Testis (tissue), 3 donors: Measurements from ENCODE around the gene IER5. TPM values are rescaled to one million over a fixed set of nuclear protein-coding genes. Genes with fewer than 3 reads are reported as not detected.

ENCODE experiments used
- DNase-seq: peaks from one replicate; pipeline ENCODE4 v3.0.0-alpha.2; 2019
- H3K27ac ChIP-seq, 2 donors: fragments of 200-600 bp; sonication (generic); one replicate each; pipeline ENCODE4 v1.5.1; 2019
- H3K27me3 ChIP-seq: fragments of 200-600 bp; sonication (generic); one replicate; pipeline ENCODE4 v1.5.1; 2019
- H3K36me3 ChIP-seq: fragments of 200-600 bp; sonication (generic); one replicate; pipeline ENCODE4 v1.5.1; 2017; ENCODE audit warnings: low read depth; ENCODE audit errors: missing control alignments
- H3K4me1 ChIP-seq: fragments of 200-600 bp; sonication (generic); one replicate; pipeline ENCODE4 v1.5.1; 2019
- H3K4me3 ChIP-seq, 2 donors: fragments of 200-600 bp; sonication (generic); one replicate each; pipeline ENCODE4 v1.5.1; 2017 to 2019
- H3K9me3 ChIP-seq: fragments of 200-600 bp; sonication (generic); one replicate; pipeline ENCODE4 v1.5.1; 2017
- POLR2A ChIP-seq: fragments of 450-650 bp; IDR thresholded peaks from one replicate; pipeline ENCODE4 v1.6.1; 2017; ENCODE audit warnings: antibody characterized with exemption, mild to moderate bottlenecking, moderate library complexity
- WGBS, 2 donors: methylation state at CpG; one replicate each; pipeline ENCODE4 v1.1.5; 2018; 5-methylcytosine and 5-hydroxymethylcytosine counted together
- intact Hi-C: fragments of 100-400 bp; cut with DNase I; formaldehyde crosslinking; loops from one replicate; pipeline ENCODE4 v1.15.1; 2023; ENCODE audit warnings: low total_unique reads
- polyA plus RNA-seq: library from polyadenylated mRNA; stranded (reverse); fragments of 350-450 nt; fragmentation: Illumina TruSeq; extraction: RNeasy Lipid Tissue Mini Kit (QIAGEN cat#74804); gene quantifications from one replicate; pipeline ENCODE4 v1.2.3, GENCODE V29; 2014; ENCODE audit warnings: low read depth, low replicate concordance; ENCODE audit not compliant: insufficient read depth
- total RNA-seq, 2 donors: library from RNA; depleted of rRNA; stranded (reverse); fragments of >200 nt; gene quantifications; one replicate each; pipeline ENCODE4 v1.2.3, GENCODE V29; 2016
- TF ChIP-seq, protein P1 (sequence below), 3 experiments: fragments of 450-650 bp in 2 of 3; fragments of 200-600 bp in 1 of 3; sonication (generic) in 1 of 3; IDR thresholded peaks; one replicate each; pipeline ENCODE4 v1.5.1; 2016 to 2019; ENCODE audit warnings: antibody characterized with exemption in 3 of 3, mild to moderate bottlenecking in 2 of 3, moderate library complexity in 1 of 3

The IER5 gene
- total and polyA plus RNA-seq, 3 donors from 2014 or later: 7.1 to 13.3 (median 10.3) TPM

DNA sequence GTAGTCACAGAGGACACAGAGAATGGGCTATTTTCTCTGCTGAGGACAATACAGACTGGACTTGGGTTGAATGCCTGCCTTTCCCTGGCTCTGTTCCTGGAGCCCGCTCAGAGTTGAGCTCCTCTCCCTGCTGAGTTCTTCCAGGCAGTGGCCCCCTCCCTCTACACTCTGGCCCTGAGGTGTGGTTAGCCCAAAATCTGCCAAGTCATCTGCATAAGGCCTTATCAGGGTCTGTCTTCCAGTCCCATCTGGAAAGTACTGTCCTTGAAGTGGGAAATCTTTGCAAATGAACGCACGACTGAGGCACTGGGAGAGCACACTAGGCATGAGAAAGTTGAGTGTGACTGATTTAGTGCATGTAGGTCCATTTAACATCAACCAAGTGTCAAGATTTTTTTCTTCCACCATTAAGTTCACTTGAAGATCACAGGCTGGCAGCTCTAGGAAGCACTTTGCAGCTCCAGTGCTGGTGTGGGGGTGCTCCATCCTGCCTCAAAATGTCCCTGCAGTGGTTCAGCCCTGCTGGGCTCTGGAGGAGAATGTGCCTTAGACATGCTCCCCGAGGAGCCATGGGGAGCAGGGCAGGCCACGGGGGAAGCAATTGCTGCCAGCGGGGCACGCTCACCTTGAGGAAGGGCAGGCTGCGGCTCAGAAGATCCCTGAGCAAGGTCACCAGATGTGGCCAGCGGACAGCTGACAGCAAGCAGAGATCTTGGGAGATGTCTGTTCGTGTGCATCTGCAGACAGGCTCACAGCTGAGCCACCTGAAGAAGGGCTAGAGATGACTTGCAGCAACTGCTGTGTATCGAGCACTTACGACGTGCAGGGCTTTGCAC, 41.5 kb downstream of the IER5 start:
- Histone ChIP-seq H3K27me3 (no peaks in the 10 kb centered on the region), H3K36me3 (no peaks in the 10 kb centered on the region), H3K9me3 (no peaks in the 10 kb centered on the region), H3K4me3 (no peak overlapping the region), H3K27ac (no peak overlapping the region), H3K4me1 (peaks cover 21% of the 10 kb centered on the region)
- DNase-seq: no peak
- TF ChIP-seq, protein P1, sequence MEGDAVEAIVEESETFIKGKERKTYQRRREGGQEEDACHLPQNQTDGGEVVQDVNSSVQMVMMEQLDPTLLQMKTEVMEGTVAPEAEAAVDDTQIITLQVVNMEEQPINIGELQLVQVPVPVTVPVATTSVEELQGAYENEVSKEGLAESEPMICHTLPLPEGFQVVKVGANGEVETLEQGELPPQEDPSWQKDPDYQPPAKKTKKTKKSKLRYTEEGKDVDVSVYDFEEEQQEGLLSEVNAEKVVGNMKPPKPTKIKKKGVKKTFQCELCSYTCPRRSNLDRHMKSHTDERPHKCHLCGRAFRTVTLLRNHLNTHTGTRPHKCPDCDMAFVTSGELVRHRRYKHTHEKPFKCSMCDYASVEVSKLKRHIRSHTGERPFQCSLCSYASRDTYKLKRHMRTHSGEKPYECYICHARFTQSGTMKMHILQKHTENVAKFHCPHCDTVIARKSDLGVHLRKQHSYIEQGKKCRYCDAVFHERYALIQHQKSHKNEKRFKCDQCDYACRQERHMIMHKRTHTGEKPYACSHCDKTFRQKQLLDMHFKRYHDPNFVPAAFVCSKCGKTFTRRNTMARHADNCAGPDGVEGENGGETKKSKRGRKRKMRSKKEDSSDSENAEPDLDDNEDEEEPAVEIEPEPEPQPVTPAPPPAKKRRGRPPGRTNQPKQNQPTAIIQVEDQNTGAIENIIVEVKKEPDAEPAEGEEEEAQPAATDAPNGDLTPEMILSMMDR (IDR thresholded peaks at IDR 0.05): no peak
- no peak for TF ChIP-seq POLR2A
- intact Hi-C loops: no loop called here
- WGBS, 2 donors: 69 to 73% methylated on average over 3 to 13 of the region's 13 CpGs

DNA sequence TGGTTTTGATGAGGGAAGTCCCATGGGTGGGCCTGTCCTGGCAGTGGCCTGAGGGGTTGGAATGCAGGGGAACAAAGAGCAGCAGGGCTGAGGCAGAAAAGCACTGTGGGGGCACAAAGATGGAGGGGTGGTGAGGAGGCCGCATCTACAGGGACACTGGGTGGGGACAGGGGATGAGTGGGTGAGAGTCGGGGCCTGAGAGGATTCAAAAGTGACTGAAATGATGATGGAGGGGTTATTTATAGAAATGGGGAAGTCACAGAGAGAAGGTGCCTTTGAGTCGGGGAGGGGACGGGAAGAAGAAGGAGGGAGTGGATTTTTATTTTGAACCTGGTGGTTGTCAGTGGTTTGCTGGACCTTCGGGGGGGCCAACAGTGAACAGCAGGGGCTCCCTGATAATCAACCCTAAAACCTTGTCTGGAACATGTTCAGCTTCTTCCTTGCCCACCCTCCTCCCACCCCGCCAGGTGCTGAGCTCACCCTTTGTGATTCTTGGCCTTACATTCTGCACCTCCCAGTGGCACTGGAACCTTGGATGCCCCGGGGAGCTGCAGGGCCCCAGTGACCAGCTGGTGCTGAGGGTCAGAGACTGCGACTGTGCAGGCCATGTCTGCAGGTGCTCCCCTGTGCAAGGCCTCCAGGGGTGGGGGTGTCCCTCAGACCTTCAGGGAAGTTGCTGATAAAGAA, 42.9 kb downstream of the IER5 start:
- WGBS, 2 donors: 85 to 86% methylated on average over 7 to 8 of the region's 8 CpGs

DNA sequence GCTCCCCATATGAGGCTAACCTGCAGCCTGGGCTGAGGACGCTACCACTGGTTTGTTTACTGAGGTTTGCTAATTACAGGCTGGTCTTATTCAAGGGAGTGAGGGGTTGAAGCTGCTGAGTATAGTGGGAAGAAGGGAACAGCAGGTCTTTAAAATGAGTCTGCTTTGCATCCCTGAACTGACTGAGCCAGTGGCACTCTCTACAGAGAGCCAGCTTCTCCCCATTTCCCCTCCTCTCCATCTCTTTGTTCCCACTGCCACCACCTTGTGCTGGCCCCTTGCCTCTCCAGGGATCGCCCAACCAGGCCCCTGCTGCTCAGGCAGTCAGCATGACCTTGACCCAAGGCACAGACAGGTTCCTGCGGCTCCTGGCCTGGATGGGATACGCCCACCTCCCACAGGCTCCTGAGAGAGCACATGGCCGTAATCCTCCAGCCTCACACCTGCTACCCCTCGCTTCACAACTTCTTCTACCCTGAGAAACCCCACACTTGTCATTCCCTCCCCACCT, 45.0 kb downstream of the IER5 start:
- H3K27ac ChIP-seq: no peak overlapping the region
- intact Hi-C loops: no loop called here
- DNase-seq: no peak
- no peaks in the 10 kb centered on the region for H3K9me3 ChIP-seq
- peaks cover 29% of the 10 kb centered on the region for H3K4me1 ChIP-seq
- H3K4me3 ChIP-seq: no peak overlapping the region
- H3K36me3 ChIP-seq: no peaks in the 10 kb centered on the region
- no peaks in the 10 kb centered on the region for H3K27me3 ChIP-seq
- WGBS, 2 donors: 75 to 98% methylated on average over 6 of the region's 6 CpGs
- TF ChIP-seq, protein P1 (IDR thresholded peaks at IDR 0.05): no peak
- TF ChIP-seq POLR2A: no peak

More for the DNA sequence above, 42.9 kb downstream of the IER5 start:
- no peaks in the 10 kb centered on the region for H3K9me3 ChIP-seq
- H3K4me1 ChIP-seq: peaks cover 30% of the 10 kb centered on the region
- intact Hi-C loops: no loop called here
- no peaks in the 10 kb centered on the region for H3K36me3 ChIP-seq
- H3K27me3 ChIP-seq: no peaks in the 10 kb centered on the region
- no peak for TF ChIP-seq POLR2A
- TF ChIP-seq, protein P1 (IDR thresholded peaks at IDR 0.05): no peak
- H3K27ac ChIP-seq: no peak overlapping the region
- no peak overlapping the region for H3K4me3 ChIP-seq
- DNase-seq: no peak

DNA sequence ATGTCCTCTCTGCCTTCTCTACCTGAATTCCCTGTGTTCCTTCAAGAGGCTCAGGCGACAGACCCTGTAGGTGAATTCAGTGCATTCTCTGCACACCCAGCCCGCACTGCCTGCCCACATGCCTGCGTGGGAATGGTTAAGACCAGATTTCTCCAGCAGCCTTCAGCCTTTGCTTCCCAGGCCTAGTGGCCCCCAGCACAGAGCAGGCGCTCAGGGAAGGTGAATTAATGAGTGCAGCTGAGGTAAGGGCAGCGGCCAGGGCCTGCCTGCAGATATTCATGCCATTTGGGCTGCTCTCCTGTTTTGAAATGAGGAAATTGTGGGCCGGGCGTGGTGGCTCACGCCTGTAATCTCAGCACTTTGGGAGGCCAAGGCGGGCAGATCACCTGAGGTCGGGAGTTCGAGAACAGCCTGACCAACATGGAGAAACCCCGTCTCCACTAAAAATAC, 45.5 kb downstream of the IER5 start:
- no peaks in the 10 kb centered on the region for H3K27me3 ChIP-seq

More for the DNA sequence above, 45.5 kb downstream of the IER5 start:
- H3K36me3 ChIP-seq: no peaks in the 10 kb centered on the region
- 91 to 93% methylated on average over 12 of the region's 12 CpGs for WGBS, 2 donors
- H3K4me1 ChIP-seq: peaks cover 24% of the 10 kb centered on the region
- no peak for DNase-seq
- H3K4me3 ChIP-seq: no peak overlapping the region
- H3K27ac ChIP-seq: no peak overlapping the region
- intact Hi-C loops: no loop called here
- H3K9me3 ChIP-seq: no peaks in the 10 kb centered on the region
- TF ChIP-seq POLR2A: no peak
- TF ChIP-seq, protein P1 (IDR thresholded peaks at IDR 0.05): no peak
